Right lobe of liver (tissue), 6 donors: ENCODE measurements around the gene COL25A1. TPM values are rescaled to one million over a fixed set of nuclear protein-coding genes. Genes with fewer than 3 reads are reported as not detected.

Source experiments
- ATAC-seq, 4 donors: fragments of 200-7000 bp; cut with Tn5 transposase; one replicate each; pipeline ENCODE4 v1.9.1; 2020; ENCODE audit warnings: mild to moderate bottlenecking in 4 of 4, moderate library complexity in 4 of 4
- DNase-seq, 3 donors: peaks; one replicate each; pipeline ENCODE4 v3.0.0-alpha.2; 2020
- H3K27ac ChIP-seq, 3 donors: fragments of 200-600 bp; one replicate each; pipeline ENCODE4 v1.8.0; 2022
- H3K27me3 ChIP-seq, 2 donors: fragments of 200-600 bp; one replicate each; pipeline ENCODE4 v1.8.0; 2022
- H3K36me3 ChIP-seq, 4 donors: fragments of 200-600 bp; sonication (generic) in 1 of 4; one replicate each; pipeline versions ENCODE4 v1.5.1 to v1.8.0; 2017 to 2022; ENCODE audit warnings: control low read depth in 1 of 4
- H3K4me1 ChIP-seq, 4 donors: fragments of 200-600 bp; sonication (generic) in 1 of 4; one replicate each; pipeline versions ENCODE4 v1.5.1 to v1.8.0; 2017 to 2022; ENCODE audit warnings: control low read depth in 1 of 4
- H3K4me3 ChIP-seq, 3 donors: fragments of 200-600 bp; one replicate each; pipeline ENCODE4 v1.8.0; 2022
- H3K9me3 ChIP-seq, 4 donors: fragments of 200-600 bp; sonication (generic) in 1 of 4; one replicate each; pipeline versions ENCODE4 v1.5.1 to v1.8.0; 2017 to 2022; ENCODE audit warnings: control low read depth in 1 of 4
- CTCF ChIP-seq, 4 donors: fragments of 200-600 bp in 3 of 4; fragments of 450-650 bp in 1 of 4; IDR thresholded peaks; one replicate each; pipeline versions ENCODE4 v1.5.1 to v1.8.0; 2016 to 2022; ENCODE audit warnings: antibody characterized with exemption in 4 of 4, mild to moderate bottlenecking in 2 of 4
- POLR2A ChIP-seq: fragments of 450-650 bp; IDR thresholded peaks from one replicate; pipeline ENCODE4 v1.6.1; 2017; ENCODE audit warnings: antibody characterized with exemption, mild to moderate bottlenecking
- WGBS: methylation state at CpG from one replicate; pipeline ENCODE4 v1.1.6; 2018; ENCODE audit warnings: low coverage, low lambda C conversion rate; ENCODE audit not compliant: insufficient coverage; ENCODE audit errors: missing lambda C conversion rate; 5-methylcytosine and 5-hydroxymethylcytosine counted together
- intact Hi-C, 2 donors: fragments of 100-400 bp; cut with DNase I; formaldehyde crosslinking; loops; one replicate each; pipeline versions ENCODE4 v1.11.2 to v1.14.1; 2022
- total RNA-seq, 6 experiments: library from RNA; depleted of rRNA in 2 of 6; stranded (reverse); fragments of >200 nt in 2 of 6; fragmentation: NEBNext Ultra II Directional in 3 of 6; extraction: Animal tissue kit (Norgen Biotek cat#: 25700) in 3 of 6; gene quantifications; one replicate each; pipeline versions ENCODE4 v1.1.0 to v1.2.4, GENCODE V29; 2016 to 2023
- donor health status: DM: no; HTN: yes; CAD: no.
- donor health status: DM: no; HTN: no; CAD: no.
- donor health status: DM: no; HTN: no; CAD: no.
- donor health status: DM: no; HTN: yes; CAD: no.
- donor health status: DM: no; HTN: yes; CAD: no.

COL25A1 gene
- total RNA-seq, 6 experiments from 2014 or later: 0.06 to 4.8 (median 1.3) TPM

DNA sequence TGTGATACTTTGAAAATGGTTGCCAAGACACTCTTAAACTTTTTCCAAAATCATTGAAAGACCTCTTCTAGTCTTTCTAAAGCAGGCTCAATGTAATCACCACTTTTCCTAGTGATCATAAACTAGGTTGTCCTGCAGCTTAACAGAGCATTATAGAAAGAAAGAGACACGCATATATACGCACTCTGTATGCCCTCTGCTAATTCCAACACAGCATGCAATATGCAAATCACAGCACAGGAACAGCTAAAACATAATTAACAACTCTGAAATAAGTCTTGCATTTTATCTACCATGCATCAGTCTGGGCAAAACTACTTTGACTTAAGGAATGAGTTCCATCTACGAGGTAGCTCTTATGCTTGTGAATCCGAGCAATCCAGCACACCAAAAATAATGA lies 94.6 kb downstream of the COL25A1 start:
- H3K27ac ChIP-seq: no peak overlapping the region
- no peaks in the 10 kb centered on the region for H3K36me3 ChIP-seq
- no peak overlapping the region for H3K4me3 ChIP-seq
- ATAC-seq: no peak
- H3K27me3 ChIP-seq: no peaks in the 10 kb centered on the region
- DNase-seq: no peak
- H3K9me3 ChIP-seq: no peaks in the 10 kb centered on the region
- no peaks in the 10 kb centered on the region for H3K4me1 ChIP-seq
- intact Hi-C loops: no loop called here
- TF ChIP-seq POLR2A (no peak), CTCF (IDR thresholded peaks at IDR 0.05) (no peak)
- WGBS: 70% methylated on average over 4 of the region's 4 CpGs

DNA sequence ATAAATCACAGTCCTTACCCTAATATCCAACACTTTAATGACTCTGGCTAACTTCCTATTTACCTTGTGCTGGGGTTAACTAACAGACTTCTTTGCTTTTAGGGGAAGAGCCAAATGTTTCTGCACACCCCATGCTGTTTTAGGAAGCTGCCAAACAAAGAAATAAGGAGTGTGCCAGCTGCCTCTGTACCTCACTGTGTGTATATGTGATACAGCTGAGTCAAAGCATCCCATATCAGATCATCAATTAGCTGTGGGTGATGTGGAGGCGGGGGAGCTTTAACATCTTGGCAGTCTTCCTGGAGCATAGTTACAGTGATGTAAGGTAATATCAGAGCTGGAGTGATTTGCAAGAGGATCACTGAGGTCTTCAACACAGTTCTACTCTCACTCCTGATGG lies 95.4 kb downstream of the COL25A1 start:
- Histone ChIP-seq H3K27me3 (no peaks in the 10 kb centered on the region), H3K27ac (no peak overlapping the region), H3K9me3 (no peaks in the 10 kb centered on the region), H3K4me3 (no peak overlapping the region), H3K36me3 (no peaks in the 10 kb centered on the region), H3K4me1 (no peaks in the 10 kb centered on the region)
- no peak for ATAC-seq
- intact Hi-C loops: no loop called here
- TF ChIP-seq CTCF (IDR thresholded peaks at IDR 0.05) (no peak), POLR2A (no peak)
- 57% methylated on average over 1 of the region's 1 CpG for WGBS
- DNase-seq: no peak

GRCh38 chr4:109206620-109207019 lies 95.8 kb downstream of the COL25A1 start:
- Histone ChIP-seq H3K9me3 (no peaks in the 10 kb centered on the region), H3K27ac (no peak overlapping the region), H3K27me3 (no peaks in the 10 kb centered on the region), H3K4me1 (no peaks in the 10 kb centered on the region), H3K36me3 (no peaks in the 10 kb centered on the region), H3K4me3 (no peak overlapping the region)
- intact Hi-C loops: no loop called here
- WGBS: 31% methylated on average over 4 of the region's 4 CpGs
- no peak for TF ChIP-seq CTCF (IDR thresholded peaks at IDR 0.05)
- TF ChIP-seq POLR2A: no peak
- ATAC-seq (no peak), DNase-seq (no peak)

- DNase-seq: no peak
- Histone ChIP-seq H3K4me3 (no peak overlapping the region), H3K36me3 (no peaks in the 10 kb centered on the region), H3K4me1 (no peaks in the 10 kb centered on the region), H3K9me3 (no peaks in the 10 kb centered on the region), H3K27ac (no peak overlapping the region), H3K27me3 (no peaks in the 10 kb centered on the region)
- intact Hi-C loops: no loop called here
- ATAC-seq: no peak
- TF ChIP-seq CTCF (IDR thresholded peaks at IDR 0.05): no peak
- no peak for TF ChIP-seq POLR2A
- WGBS: 42% methylated on average over 5 of the region's 5 CpGs
Observed at GRCh38 chr4:109205186-109205585, 97.3 kb downstream of the COL25A1 start.

GRCh38 chr4:109199585-109199984 lies 102.9 kb downstream of the COL25A1 start:
- DNase-seq (no peak), ATAC-seq (no peak)
- Histone ChIP-seq H3K27ac (no peak overlapping the region), H3K36me3 (no peaks in the 10 kb centered on the region), H3K4me3 (no peak overlapping the region), H3K27me3 (no peaks in the 10 kb centered on the region), H3K4me1 (no peaks in the 10 kb centered on the region), H3K9me3 (no peaks in the 10 kb centered on the region)
- 60% methylated on average over 1 of the region's 1 CpG for WGBS
- intact Hi-C loops: no loop called here
- no peak for TF ChIP-seq CTCF (IDR thresholded peaks at IDR 0.05)
- no peak for TF ChIP-seq POLR2A
